ENCODE results near the gene ECHDC3.
"Not testable (repeated sequence)": the region's sequence is repeated elsewhere in the genome, so short reads cannot be mapped to it uniquely, and the experiment has no call there.

Gene ECHDC3

GRCh38 chr10:11742009-11742778 is at the start of gene ECHDC3:
TSS of gene ECHDC3 (plus strand) at chr10:11742382. CDS start at chr10:11742577, 195 bp downstream.
- DNase-seq: no peak

- DNase-seq: no peak
Measured at GRCh38 chr10:11693376-11693775, 48.8 kb upstream of the ECHDC3 start.

- DNase-seq: no peak
Measured at GRCh38 chr10:11695779-11696178, 46.4 kb upstream of the ECHDC3 start.

GRCh38 chr10:11697718-11698527 is 44.3 kb upstream of the ECHDC3 start:
- DNase-seq: no peak

GRCh38 chr10:11698691-11699549 is 43.3 kb upstream of the ECHDC3 start:
- DNase-seq: no peak

GRCh38 chr10:11699550-11700097 is 42.6 kb upstream of the ECHDC3 start:
- no peak for DNase-seq

GRCh38 chr10:11700539-11700938 is 41.6 kb upstream of the ECHDC3 start:
- DNase-seq: no peak

GRCh38 chr10:11701451-11702095 is 40.6 kb upstream of the ECHDC3 start:
- DNase-seq: no peak

GRCh38 chr10:11702264-11702663 is 39.9 kb upstream of the ECHDC3 start:
- no peak for DNase-seq

- DNase-seq: no peak
Measured at GRCh38 chr10:11704092-11704491, 38.1 kb upstream of the ECHDC3 start.

- DNase-seq: no peak
Measured at GRCh38 chr10:11705722-11706121, 36.5 kb upstream of the ECHDC3 start.

GRCh38 chr10:11706895-11707567 is 35.2 kb upstream of the ECHDC3 start:
- no peak for DNase-seq

GRCh38 chr10:11707624-11708350 is 34.4 kb upstream of the ECHDC3 start:
- DNase-seq: peak; percentile 39

- not testable (repeated sequence) for DNase-seq
Measured at GRCh38 chr10:11708801-11709200, 33.4 kb upstream of the ECHDC3 start.

- no peak for DNase-seq
Measured at GRCh38 chr10:11712744-11713143, 29.4 kb upstream of the ECHDC3 start.

GRCh38 chr10:11713186-11713743 is 28.9 kb upstream of the ECHDC3 start:
- no peak for DNase-seq

GRCh38 chr10:11713963-11714362 is 28.2 kb upstream of the ECHDC3 start:
- no peak for DNase-seq

GRCh38 chr10:11714750-11715365 is 27.3 kb upstream of the ECHDC3 start:
- DNase-seq: no peak

- peak; percentile 14 for DNase-seq
Measured at GRCh38 chr10:11715815-11716494, 26.2 kb upstream of the ECHDC3 start.

- no peak for DNase-seq
Measured at GRCh38 chr10:11716686-11717085, 25.5 kb upstream of the ECHDC3 start.
